ENCODE data around the gene BABAM2. TPM values are rescaled to one million over a fixed set of nuclear protein-coding genes. Genes with fewer than 3 reads are reported as not detected.

BABAM2 gene
- total RNA-seq, 1 experiment from 2014 or later: 27.1 TPM

- H3K14ac ChIP-seq (ENCODE audit: insufficient read depth, low read length): no peak overlapping the region
- no peaks in the 10 kb centered on the region for H3K79me2 ChIP-seq (ENCODE audit: insufficient read depth, low read length)
- H3K4me1 ChIP-seq (ENCODE audit: insufficient read depth, low read length): no peaks in the 10 kb centered on the region
- H4K5ac ChIP-seq (ENCODE audit: insufficient read length, low read depth, low read length): no peak overlapping the region
- H3K36me3 Mint-ChIP-seq (ENCODE audit: insufficient read depth in 1 of 3, low read depth in 3 of 3): no peaks in the 10 kb centered on the region
- H3K9me3 Mint-ChIP-seq: no peaks in the 10 kb centered on the region
- no peaks in the 10 kb centered on the region for H3K79me1 ChIP-seq (ENCODE audit: insufficient read depth, low read depth, low read length, poor library complexity, severe bottlenecking)
- H3K27me3 Mint-ChIP-seq (ENCODE audit: low read depth): no peaks in the 10 kb centered on the region; the same call in 1 of the 2 replicates
- no peak overlapping the region for H3K56ac ChIP-seq (ENCODE audit: insufficient read length, low read depth, low read length)
- H2BK12ac ChIP-seq (ENCODE audit: insufficient read length, low read depth, low read length): no peak overlapping the region
- no peak overlapping the region for H4K91ac ChIP-seq (ENCODE audit: insufficient read length, low read depth, low read length)
- no peak overlapping the region for H3K23ac ChIP-seq (ENCODE audit: insufficient read length, low read depth, low read length)
- no peak overlapping the region for H2BK5ac ChIP-seq (ENCODE audit: insufficient read length, low read length)
- H2AK5ac ChIP-seq (ENCODE audit: insufficient read length, low read length): no peak overlapping the region
- no peak overlapping the region for H3K4me2 ChIP-seq (ENCODE audit: insufficient read depth, insufficient read length, low read length)
- no peak overlapping the region for H3K9ac ChIP-seq (ENCODE audit: extremely low read depth, insufficient read length, low read length)
- H4K8ac ChIP-seq (replicated peaks; ENCODE audit: insufficient read length, low read depth, low read length): no peak overlapping the region
- TF ChIP-seq, protein P1, sequence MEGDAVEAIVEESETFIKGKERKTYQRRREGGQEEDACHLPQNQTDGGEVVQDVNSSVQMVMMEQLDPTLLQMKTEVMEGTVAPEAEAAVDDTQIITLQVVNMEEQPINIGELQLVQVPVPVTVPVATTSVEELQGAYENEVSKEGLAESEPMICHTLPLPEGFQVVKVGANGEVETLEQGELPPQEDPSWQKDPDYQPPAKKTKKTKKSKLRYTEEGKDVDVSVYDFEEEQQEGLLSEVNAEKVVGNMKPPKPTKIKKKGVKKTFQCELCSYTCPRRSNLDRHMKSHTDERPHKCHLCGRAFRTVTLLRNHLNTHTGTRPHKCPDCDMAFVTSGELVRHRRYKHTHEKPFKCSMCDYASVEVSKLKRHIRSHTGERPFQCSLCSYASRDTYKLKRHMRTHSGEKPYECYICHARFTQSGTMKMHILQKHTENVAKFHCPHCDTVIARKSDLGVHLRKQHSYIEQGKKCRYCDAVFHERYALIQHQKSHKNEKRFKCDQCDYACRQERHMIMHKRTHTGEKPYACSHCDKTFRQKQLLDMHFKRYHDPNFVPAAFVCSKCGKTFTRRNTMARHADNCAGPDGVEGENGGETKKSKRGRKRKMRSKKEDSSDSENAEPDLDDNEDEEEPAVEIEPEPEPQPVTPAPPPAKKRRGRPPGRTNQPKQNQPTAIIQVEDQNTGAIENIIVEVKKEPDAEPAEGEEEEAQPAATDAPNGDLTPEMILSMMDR (conservative IDR thresholded peaks at IDR 0.05): no peak
- H3K23me2 ChIP-seq (ENCODE audit: insufficient read length, low read depth, low read length, poor library complexity, severe bottlenecking): no peaks in the 10 kb centered on the region
- H3K27me3 ChIP-seq (ENCODE audit: insufficient read depth, low read length): no peaks in the 10 kb centered on the region
- H2AFZ ChIP-seq (ENCODE audit: low read length): no peak overlapping the region
- no peak overlapping the region for H2BK15ac ChIP-seq (ENCODE audit: low read depth, low read length)
- no peaks in the 10 kb centered on the region for H3K9me3 ChIP-seq (ENCODE audit: control insufficient read depth, low read depth, low read length)
- no peak for DNase-seq
- no peak overlapping the region for H3K27ac ChIP-seq (ENCODE audit: insufficient read length, low read depth, low read length)
- no peak overlapping the region for H2BK20ac ChIP-seq (ENCODE audit: low read depth, low read length, poor library complexity, severe bottlenecking)
- H3K4me1 Mint-ChIP-seq: peaks cover 13 to 25% of the 10 kb centered on the region in 2 experiments
- no peak overlapping the region for H3T11ph ChIP-seq (ENCODE audit: low read length)
- H3K27ac Mint-ChIP-seq: peak overlapping the region in 1 of 3 experiments; percentile 53; a peak in 2 of 7 replicates
- no peak overlapping the region for H3K4ac ChIP-seq (ENCODE audit: low read depth, low read length)
- no peak overlapping the region for H3K18ac ChIP-seq (ENCODE audit: insufficient read length, low read depth, low read length)
- no peak overlapping the region for H2BK120ac ChIP-seq (ENCODE audit: low read depth, low read length, poor library complexity, severe bottlenecking)
- WGBS (ENCODE audit: extremely low coverage, insufficient read length, low lambda C conversion rate): no CpG with 5 or more reads among the region's 9 CpGs
- no peak overlapping the region for H3K4me3 Mint-ChIP-seq
- H4K20me1 ChIP-seq (ENCODE audit: control insufficient read depth, insufficient read depth, insufficient read length): no peaks in the 10 kb centered on the region
These were observed 457.1 kb downstream of the BABAM2 start for GRCh38 chr2:28347596-28347995.

Measured in H9 (cell line).